Measurements from ENCODE around the gene KRTAP15-1.

- TF ChIP-seq ZFX (IDR thresholded peaks at IDR 0.05) (no peak), CTCF (conservative IDR thresholded peaks at IDR 0.05) (no peak)
Measured at GRCh38 chr21:30426731-30427130, 13.3 kb upstream of the KRTAP15-1 start.
